ENCODE results near the gene MRPL1.

The MRPL1 gene

GRCh38 chr4:77956917-77957316 is 94.3 kb downstream of the MRPL1 start:
- no peak overlapping the region for H3K4me3 ChIP-seq (IDR thresholded peaks at IDR 0.05; ENCODE audit: insufficient read depth, low read depth, low read length)
- H4K20me1 ChIP-seq (ENCODE audit: insufficient read depth): no peaks in the 10 kb centered on the region
- H2AFZ ChIP-seq (ENCODE audit: low read depth): no peak overlapping the region
- H3K79me2 ChIP-seq (ENCODE audit: insufficient read depth, low read depth): no peaks in the 10 kb centered on the region
- H3K4me1 ChIP-seq (ENCODE audit: low read depth, poor library complexity, severe bottlenecking): peaks cover 3% of the 10 kb centered on the region
- no peak overlapping the region for H3K9ac ChIP-seq
- no peak for TF ChIP-seq CTCF (conservative IDR thresholded peaks at IDR 0.05; ENCODE audit: low read depth, low read length)
- H3K27ac ChIP-seq: no peak overlapping the region
- no peaks in the 10 kb centered on the region for H3K36me3 ChIP-seq (ENCODE audit: insufficient read depth)
- H3K4me2 ChIP-seq: no peak overlapping the region
- H3K27me3 ChIP-seq (ENCODE audit: insufficient read depth, low read depth): no peaks in the 10 kb centered on the region

DNA sequence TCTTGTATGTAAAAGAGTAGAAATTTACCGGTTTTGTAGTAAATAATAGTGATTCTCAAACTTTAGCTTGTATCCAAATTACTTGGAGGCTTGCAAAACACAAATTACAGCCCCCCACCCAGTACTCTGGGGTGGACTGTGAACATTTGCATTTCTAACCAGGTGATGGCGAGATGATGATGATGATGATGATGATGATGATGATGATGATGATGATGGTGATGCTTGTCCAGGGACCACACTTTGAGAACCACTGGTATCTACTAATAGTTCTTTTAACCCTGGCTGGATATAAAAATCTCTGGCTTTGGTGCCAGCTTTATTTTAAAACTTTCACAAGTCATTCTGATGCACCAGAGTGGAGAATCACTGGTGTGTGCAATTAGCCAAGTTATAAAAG is 96.3 kb downstream of the MRPL1 start:
- no peak overlapping the region for H2AFZ ChIP-seq (ENCODE audit: low read depth)
- no peak overlapping the region for H3K27ac ChIP-seq
- no peak overlapping the region for H3K4me3 ChIP-seq (IDR thresholded peaks at IDR 0.05; ENCODE audit: insufficient read depth, low read depth, low read length)
- H3K4me1 ChIP-seq (ENCODE audit: low read depth, poor library complexity, severe bottlenecking): peaks cover 3% of the 10 kb centered on the region
- H3K36me3 ChIP-seq (ENCODE audit: insufficient read depth): no peaks in the 10 kb centered on the region
- H3K9ac ChIP-seq: no peak overlapping the region
- no peak for TF ChIP-seq CTCF (conservative IDR thresholded peaks at IDR 0.05; ENCODE audit: low read depth, low read length)
- H3K27me3 ChIP-seq (ENCODE audit: insufficient read depth, low read depth): no peaks in the 10 kb centered on the region
- H4K20me1 ChIP-seq (ENCODE audit: insufficient read depth): no peaks in the 10 kb centered on the region
- no peaks in the 10 kb centered on the region for H3K79me2 ChIP-seq (ENCODE audit: insufficient read depth, low read depth)
- H3K4me2 ChIP-seq: no peak overlapping the region

GRCh38 chr4:77959566-77960338 is 97.1 kb downstream of the MRPL1 start:
- no peak overlapping the region for H3K27ac ChIP-seq
- no peak overlapping the region for H2AFZ ChIP-seq (ENCODE audit: low read depth)
- no peak overlapping the region for H3K4me2 ChIP-seq

GRCh38 chr4:77960367-77960766 is 97.7 kb downstream of the MRPL1 start:
- Histone ChIP-seq H3K27me3 (ENCODE audit: insufficient read depth, low read depth) (no peaks in the 10 kb centered on the region), H3K9ac (no peak overlapping the region), H3K4me1 (ENCODE audit: low read depth, poor library complexity, severe bottlenecking) (peaks cover 3% of the 10 kb centered on the region), H2AFZ (ENCODE audit: low read depth) (no peak overlapping the region), H3K79me2 (ENCODE audit: insufficient read depth, low read depth) (no peaks in the 10 kb centered on the region), H3K4me2 (no peak overlapping the region), H3K4me3 (IDR thresholded peaks at IDR 0.05; ENCODE audit: insufficient read depth, low read depth, low read length) (no peak overlapping the region), H3K36me3 (ENCODE audit: insufficient read depth) (no peaks in the 10 kb centered on the region), H3K27ac (no peak overlapping the region), H4K20me1 (ENCODE audit: insufficient read depth) (no peaks in the 10 kb centered on the region)
- no peak for TF ChIP-seq CTCF (conservative IDR thresholded peaks at IDR 0.05; ENCODE audit: low read depth, low read length)

More at GRCh38 chr4:77959566-77960338, 97.1 kb downstream of the MRPL1 start:
- Histone ChIP-seq H4K20me1 (ENCODE audit: insufficient read depth) (no peaks in the 10 kb centered on the region), H3K36me3 (ENCODE audit: insufficient read depth) (no peaks in the 10 kb centered on the region), H3K4me1 (ENCODE audit: low read depth, poor library complexity, severe bottlenecking) (peaks cover 3% of the 10 kb centered on the region), H3K4me3 (IDR thresholded peaks at IDR 0.05; ENCODE audit: insufficient read depth, low read depth, low read length) (no peak overlapping the region), H3K79me2 (ENCODE audit: insufficient read depth, low read depth) (no peaks in the 10 kb centered on the region), H3K9ac (no peak overlapping the region), H3K27me3 (ENCODE audit: insufficient read depth, low read depth) (no peaks in the 10 kb centered on the region)
- TF ChIP-seq CTCF (conservative IDR thresholded peaks at IDR 0.05; ENCODE audit: low read depth, low read length): peak; percentile 91
